ENCODE data around the gene TEKT1. TPM values are rescaled to one million over a fixed set of nuclear protein-coding genes. Genes with fewer than 3 reads are reported as not detected.

Gene TEKT1
- total RNA-seq, 2 experiments from 2014 or later = not detected

Small RNA genes within 50 kb of the gene (small RNA-seq; reads per million reads assigned to genes)
- gene AC004706.2 = not detected

Other genes starting within 250 kb of the TEKT1 start
- 18.9 and 20.8 TPM in 2 replicates for gene KIAA0753, start 191.0 kb downstream of the TEKT1 start, total RNA-seq (2014; rRNA removed; shearing (Covaris generic))
- 26.0 and 29.8 TPM in 2 replicates for gene KIAA0753, start 191.0 kb downstream of the TEKT1 start, total RNA-seq (2022)
- 52.8 and 63.7 TPM in 2 replicates for gene TXNDC17, start 190.7 kb downstream of the TEKT1 start, total RNA-seq (2014; rRNA removed; shearing (Covaris generic))
- gene TXNDC17, start 190.7 kb downstream of the TEKT1 start, total RNA-seq (2022) = 63.5 and 81.4 TPM in 2 replicates
- gene MED31, start 180.1 kb downstream of the TEKT1 start, total RNA-seq (2014; rRNA removed; shearing (Covaris generic)) = 11.6 and 14.6 TPM in 2 replicates
- 21.7 and 25.2 TPM in 2 replicates for gene MED31, start 180.1 kb downstream of the TEKT1 start, total RNA-seq (2022)
- gene C17orf100, start 180.0 kb downstream of the TEKT1 start, total RNA-seq (2014; rRNA removed; shearing (Covaris generic)) = 1.3 and 2.4 TPM in 2 replicates
- gene C17orf100, start 180.0 kb downstream of the TEKT1 start, total RNA-seq (2022) = 5.2 and 5.6 TPM in 2 replicates
- not detected in 2 replicates for gene SLC13A5, start 118.4 kb downstream of the TEKT1 start, total RNA-seq (2014; rRNA removed; shearing (Covaris generic))
- gene SLC13A5, start 118.4 kb downstream of the TEKT1 start, total RNA-seq (2022) = not detected in 2 replicates
- gene XAF1, start 75.7 kb downstream of the TEKT1 start, total RNA-seq (2014; rRNA removed; shearing (Covaris generic)) = 0.38 and 0.77 TPM in 2 replicates
- 0.46 TPM in 1 of 2 replicates, not detected in the other for gene XAF1, start 75.7 kb downstream of the TEKT1 start, total RNA-seq (2022)
- gene FBXO39, start 55.5 kb downstream of the TEKT1 start, total RNA-seq (2014; rRNA removed; shearing (Covaris generic)) = not detected in 2 replicates
- gene FBXO39, start 55.5 kb downstream of the TEKT1 start, total RNA-seq (2022) = not detected in 2 replicates
- not detected in 2 replicates for gene ALOX12, start 164.3 kb upstream of the TEKT1 start, total RNA-seq (2014; rRNA removed; shearing (Covaris generic))
- not detected in 2 replicates for gene ALOX12, start 164.3 kb upstream of the TEKT1 start, total RNA-seq (2022)
- 110 and 145 TPM in 2 replicates for gene RNASEK, start 180.9 kb upstream of the TEKT1 start, total RNA-seq (2014; rRNA removed; shearing (Covaris generic))
- 126 and 139 TPM in 2 replicates for gene RNASEK, start 180.9 kb upstream of the TEKT1 start, total RNA-seq (2022)
- gene BCL6B, start 191.3 kb upstream of the TEKT1 start, total RNA-seq (2014; rRNA removed; shearing (Covaris generic)) = not detected in 2 replicates
- not detected in 2 replicates for gene BCL6B, start 191.3 kb upstream of the TEKT1 start, total RNA-seq (2022)
- 0.77 and 2.8 TPM in 2 replicates for gene SLC16A13, start 204.3 kb upstream of the TEKT1 start, total RNA-seq (2014; rRNA removed; shearing (Covaris generic))
- 18.3 and 22.5 TPM in 2 replicates for gene SLC16A13, start 204.3 kb upstream of the TEKT1 start, total RNA-seq (2022)
- not detected in 2 replicates for gene SLC16A11, start 212.4 kb upstream of the TEKT1 start, total RNA-seq (2014; rRNA removed; shearing (Covaris generic))
- not detected in 2 replicates for gene SLC16A11, start 212.4 kb upstream of the TEKT1 start, total RNA-seq (2022)
- gene CLEC10A, start 248.5 kb upstream of the TEKT1 start, total RNA-seq (2014; rRNA removed; shearing (Covaris generic)) = not detected in 2 replicates
- gene CLEC10A, start 248.5 kb upstream of the TEKT1 start, total RNA-seq (2022) = not detected in 2 replicates

Measured in OCI-LY7 (cell line).